ENCODE measurements around the gene TTYH2. TPM values are rescaled to one million over a fixed set of nuclear protein-coding genes. Genes with fewer than 3 reads are reported as not detected.

Gene TTYH2
- total and polyA plus RNA-seq, 11 donors: 10.3 to 34.6 (median 22.4) TPM

DNA sequence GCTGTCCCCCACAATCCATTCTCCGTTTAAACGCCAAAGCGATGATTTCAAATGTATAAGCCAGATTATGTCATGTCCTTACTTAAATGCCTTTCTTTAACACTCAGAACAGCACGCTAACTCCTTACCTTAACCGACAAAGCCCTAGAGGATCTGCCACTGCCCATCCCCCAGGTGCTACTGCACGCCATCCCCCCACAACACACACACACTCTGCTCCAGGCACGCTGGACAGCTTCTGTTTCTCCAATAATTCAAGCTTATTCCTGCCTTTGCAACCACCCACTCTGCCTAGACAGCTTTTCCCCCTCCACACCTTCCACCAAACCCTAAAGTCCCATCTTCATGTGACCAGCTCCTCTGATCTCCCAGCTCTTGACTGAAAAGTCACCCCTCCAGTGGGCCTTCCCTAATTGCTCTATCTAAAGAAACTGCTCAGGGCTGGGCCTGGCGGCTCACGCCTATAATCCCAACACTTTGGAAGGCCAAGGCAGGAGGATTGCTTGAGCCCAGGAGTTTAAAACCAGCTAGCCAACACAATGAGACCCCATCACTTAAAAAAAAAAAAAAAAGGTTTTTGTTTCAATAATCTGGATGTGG is 48.8 kb upstream of the TTYH2 start:
- Histone ChIP-seq H3K4me1 (no peaks in the 10 kb centered on the region), H3K27me3 (peaks cover 0 to 43% (median 0%) of the 10 kb centered on the region in 9 donors), H3K27ac (no peak overlapping the region), H3K9me3 (peaks cover 0 to 5% (median 0%) of the 10 kb centered on the region in 12 donors), H3K4me3 (no peak overlapping the region), H3K36me3 (no peaks in the 10 kb centered on the region)
- intact Hi-C loops (cut with DNase I): no loop called here
- WGBS, 4 donors: 79 to 87% (median 83%) methylated on average over 9 of the region's 9 CpGs
- TF ChIP-seq POLR2A (IDR thresholded peaks at IDR 0.05): no peak
- DNase-seq (no peak), ATAC-seq (no peak)

DNA sequence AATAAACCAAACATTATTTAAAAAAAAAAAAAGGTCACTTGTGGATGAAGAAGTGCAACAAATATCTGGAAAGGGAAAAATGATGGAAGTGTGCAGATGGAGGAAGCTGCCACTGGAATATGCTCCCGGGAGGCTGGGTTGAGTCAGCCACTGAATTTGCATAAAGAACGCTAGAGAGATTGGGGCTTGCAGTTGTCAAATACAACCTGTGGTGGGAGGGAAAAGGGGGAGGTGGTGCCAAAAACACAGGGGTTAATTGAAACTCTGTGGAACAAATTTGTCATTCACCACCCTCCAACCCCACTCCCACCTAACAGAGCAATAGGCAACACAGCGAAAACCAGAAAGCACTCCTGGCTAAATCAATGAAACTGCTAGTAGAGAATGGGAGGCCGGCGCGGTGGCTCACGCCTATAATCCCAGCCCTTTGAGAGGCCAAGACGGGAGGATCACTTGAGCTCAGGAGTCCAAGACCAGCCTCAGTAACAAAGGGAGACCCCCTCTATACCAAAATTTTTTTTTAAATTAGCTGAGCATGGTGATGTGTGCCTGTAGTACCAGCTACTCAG is 47.5 kb upstream of the TTYH2 start:
- Histone ChIP-seq H3K9me3 (peaks cover 0 to 5% (median 0%) of the 10 kb centered on the region in 12 donors), H3K36me3 (no peaks in the 10 kb centered on the region), H3K4me3 (no peak overlapping the region), H3K27me3 (peaks cover 0 to 43% (median 0%) of the 10 kb centered on the region in 9 donors), H3K4me1 (no peaks in the 10 kb centered on the region), H3K27ac (no peak overlapping the region)
- WGBS, 4 donors: 74 to 78% (median 76%) methylated on average over 8 of the region's 8 CpGs
- ATAC-seq (no peak), DNase-seq (no peak)
- TF ChIP-seq, protein P1, sequence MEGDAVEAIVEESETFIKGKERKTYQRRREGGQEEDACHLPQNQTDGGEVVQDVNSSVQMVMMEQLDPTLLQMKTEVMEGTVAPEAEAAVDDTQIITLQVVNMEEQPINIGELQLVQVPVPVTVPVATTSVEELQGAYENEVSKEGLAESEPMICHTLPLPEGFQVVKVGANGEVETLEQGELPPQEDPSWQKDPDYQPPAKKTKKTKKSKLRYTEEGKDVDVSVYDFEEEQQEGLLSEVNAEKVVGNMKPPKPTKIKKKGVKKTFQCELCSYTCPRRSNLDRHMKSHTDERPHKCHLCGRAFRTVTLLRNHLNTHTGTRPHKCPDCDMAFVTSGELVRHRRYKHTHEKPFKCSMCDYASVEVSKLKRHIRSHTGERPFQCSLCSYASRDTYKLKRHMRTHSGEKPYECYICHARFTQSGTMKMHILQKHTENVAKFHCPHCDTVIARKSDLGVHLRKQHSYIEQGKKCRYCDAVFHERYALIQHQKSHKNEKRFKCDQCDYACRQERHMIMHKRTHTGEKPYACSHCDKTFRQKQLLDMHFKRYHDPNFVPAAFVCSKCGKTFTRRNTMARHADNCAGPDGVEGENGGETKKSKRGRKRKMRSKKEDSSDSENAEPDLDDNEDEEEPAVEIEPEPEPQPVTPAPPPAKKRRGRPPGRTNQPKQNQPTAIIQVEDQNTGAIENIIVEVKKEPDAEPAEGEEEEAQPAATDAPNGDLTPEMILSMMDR (IDR thresholded peaks at IDR 0.05): no peak
- no peak for TF ChIP-seq POLR2A (IDR thresholded peaks at IDR 0.05)
- intact Hi-C loops (cut with DNase I): no loop called here

DNA sequence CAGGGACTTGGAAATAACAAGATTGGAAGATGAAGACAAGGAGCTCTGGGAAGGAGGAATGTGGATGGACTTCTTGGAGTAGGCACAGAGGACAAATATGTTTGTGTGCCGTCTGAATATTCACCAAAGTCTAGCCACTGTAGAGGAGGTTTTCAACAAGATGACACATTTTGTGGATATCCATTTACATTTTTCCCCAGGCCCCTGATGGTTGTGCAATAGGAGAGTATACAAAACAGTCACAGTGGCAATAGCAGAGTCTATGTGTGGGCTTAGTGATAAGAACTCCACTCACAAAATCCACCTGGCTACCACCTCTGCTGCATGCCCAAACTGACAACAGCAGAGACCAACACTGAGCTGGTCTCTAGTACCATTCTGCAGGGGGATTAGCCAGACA is 42.4 kb upstream of the TTYH2 start:
- Histone ChIP-seq H3K4me1 (no peaks in the 10 kb centered on the region), H3K27me3 (peaks cover 0 to 29% (median 4%) of the 10 kb centered on the region in 9 donors), H3K27ac (no peak overlapping the region), H3K36me3 (no peaks in the 10 kb centered on the region), H3K4me3 (no peak overlapping the region), H3K9me3 (peaks cover 0 to 5% (median 0%) of the 10 kb centered on the region in 12 donors)
- ATAC-seq: no peak
- TF ChIP-seq, protein P1 (IDR thresholded peaks at IDR 0.05): no peak
- no peak for TF ChIP-seq POLR2A (IDR thresholded peaks at IDR 0.05)
- DNase-seq: no peak
- intact Hi-C loops (cut with DNase I): loop anchor here in 7 of 10 donors (10.0 kb wide), 3 partner anchors 516 to 916 kb away; partner anchors contain the start of gene SDK2 (in 1 of the 7)
- WGBS, 4 donors: 68 to 80% (median 72%) methylated on average over 1 of the region's 1 CpG

DNA sequence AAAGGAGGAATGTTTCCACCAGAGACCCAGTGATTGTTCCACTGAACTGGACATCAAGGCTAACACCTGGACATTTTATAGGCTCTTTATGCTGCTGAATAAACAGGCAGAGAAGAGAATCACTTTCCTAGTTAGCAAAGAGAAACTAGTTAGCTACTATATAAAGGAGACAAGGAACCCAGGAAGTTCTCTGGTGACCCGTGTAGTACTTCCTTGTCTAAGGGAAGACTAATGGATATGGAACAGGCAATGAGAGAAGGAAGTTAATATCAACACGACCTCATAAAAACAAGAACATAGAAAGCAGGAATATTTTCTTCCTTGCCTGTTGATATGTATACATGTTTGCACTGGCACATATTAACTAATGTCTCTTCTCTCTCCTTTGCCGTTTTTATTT is 40.7 kb upstream of the TTYH2 start:
- 54 to 59% (median 55%) methylated on average over 3 of the region's 3 CpGs for WGBS, 4 donors
- peaks cover 0 to 44% (median 4%) of the 10 kb centered on the region in 9 donors for H3K27me3 ChIP-seq

More for the DNA sequence above, 40.7 kb upstream of the TTYH2 start:
- TF ChIP-seq POLR2A (IDR thresholded peaks at IDR 0.05): no peak
- TF ChIP-seq, protein P1 (IDR thresholded peaks at IDR 0.05): no peak
- DNase-seq (no peak), ATAC-seq (no peak)
- no peaks in the 10 kb centered on the region for H3K4me1 ChIP-seq
- H3K36me3 ChIP-seq: no peaks in the 10 kb centered on the region
- intact Hi-C loops (cut with DNase I): loop anchor here in 7 of 10 donors (10.0 kb wide), 3 partner anchors 518 to 918 kb away; partner anchors contain the start of gene SDK2 (in 1 of the 7)
- no peak overlapping the region for H3K27ac ChIP-seq
- H3K4me3 ChIP-seq: no peak overlapping the region
- H3K9me3 ChIP-seq: no peaks in the 10 kb centered on the region
